ENCODE data around the gene GRM8.

GRM8 gene

DNA sequence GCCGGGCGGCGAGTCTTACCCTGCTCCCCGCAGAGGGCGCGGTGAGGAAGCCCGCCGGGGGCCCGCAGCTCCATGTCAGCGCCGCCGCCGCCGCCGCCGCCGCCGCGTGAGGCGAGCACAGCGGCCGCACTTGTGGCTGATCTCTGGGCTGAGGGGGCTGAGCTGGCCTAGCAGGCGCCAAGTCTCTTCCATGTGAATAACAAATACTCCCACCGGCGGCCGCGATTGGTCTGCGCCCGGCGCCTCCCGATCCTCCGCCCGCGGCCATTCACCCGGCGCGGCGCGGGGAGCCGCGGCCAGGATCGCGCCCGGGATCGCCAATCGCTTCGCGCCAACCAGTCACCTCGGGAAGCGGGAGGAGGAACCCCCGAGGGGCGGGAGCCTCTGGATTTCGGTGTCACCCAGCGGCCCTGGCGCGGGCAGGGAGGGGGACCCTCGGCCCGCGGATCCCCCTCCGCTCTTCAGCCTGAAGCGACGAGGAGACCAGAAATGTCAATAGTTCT, at the start of gene GRM8:
Gene GRM8, minus strand, starts transcription at position 164 of the 503 bp plus-strand sequence.
- DNase-seq, result peak; percentile 42

GRCh38 chr7:127290801-127291361, 38.1 kb upstream of the GRM8 start:
- peak; percentile 3 for DNase-seq

GRCh38 chr7:127290116-127290655, 37.4 kb upstream of the GRM8 start:
- DNase-seq, result no peak

- DNase-seq, result no peak
Measured at GRCh38 chr7:127287133-127287532, 34.4 kb upstream of the GRM8 start.

DNA sequence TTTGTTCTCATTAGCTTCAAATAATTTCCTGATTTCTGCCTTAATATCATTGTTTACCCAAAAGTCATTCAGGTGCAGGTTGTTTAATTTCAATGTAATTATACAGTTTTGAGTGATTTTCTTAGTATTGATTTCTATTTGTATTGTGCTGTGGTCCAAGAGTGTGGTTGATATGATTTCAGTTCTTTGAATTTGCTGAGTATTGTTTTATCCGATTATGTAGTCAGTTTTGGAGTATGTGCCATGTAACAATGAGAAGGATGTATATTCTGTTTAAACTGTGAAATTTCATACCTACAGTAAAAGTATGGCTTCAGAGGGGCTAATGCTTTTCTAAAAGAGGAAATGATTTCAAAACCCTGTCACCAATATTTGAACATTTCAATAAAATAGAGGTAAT, 17.4 kb upstream of the GRM8 start:
- DNase-seq, result no peak

DNA sequence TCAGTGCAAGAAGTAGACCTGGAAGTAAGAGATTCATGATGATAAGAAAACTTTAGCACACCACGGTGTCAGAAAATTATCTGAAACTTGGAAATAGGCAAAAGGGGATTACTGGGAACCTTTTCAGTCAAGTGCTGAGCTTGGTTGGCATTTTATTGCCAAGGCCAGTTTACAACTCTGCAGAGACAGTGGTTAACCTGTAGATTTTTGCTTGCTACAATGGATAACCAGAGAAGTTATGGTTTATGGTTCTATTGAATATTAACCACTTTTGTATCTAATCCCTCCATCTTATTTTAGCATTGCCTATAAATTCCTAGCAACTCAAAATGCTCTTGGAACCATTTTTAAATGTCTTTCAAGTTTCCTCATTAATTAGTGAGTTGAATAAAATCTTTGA, 13.3 kb upstream of the GRM8 start:
- no peak for DNase-seq

- DNase-seq, result no peak
Measured at GRCh38 chr7:127264219-127264618, 11.5 kb upstream of the GRM8 start.

- no peak for DNase-seq
Measured at GRCh38 chr7:127258111-127258510, 5.4 kb upstream of the GRM8 start.

DNA sequence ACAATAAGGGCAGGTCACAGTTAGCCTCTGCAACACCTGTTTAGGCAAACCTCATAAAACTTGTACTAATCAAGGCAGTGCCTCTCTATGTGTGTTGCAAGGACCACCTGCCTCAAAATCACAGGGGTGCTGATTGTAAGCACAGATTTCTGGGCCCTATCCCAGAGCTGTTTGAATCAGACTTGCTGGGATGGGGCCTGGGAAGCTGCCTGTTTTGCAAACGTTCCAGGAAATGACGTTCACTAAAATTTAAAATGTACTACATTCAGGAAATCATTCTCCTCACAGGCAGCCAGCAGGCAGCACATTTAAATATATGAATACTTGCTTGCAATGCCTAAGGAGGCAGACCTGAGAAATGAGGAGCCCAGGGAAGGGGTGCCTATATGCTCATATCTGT, 4.3 kb upstream of the GRM8 start:
- no peak for DNase-seq

- DNase-seq, result no peak
Measured at GRCh38 chr7:127256041-127256725, 3.4 kb upstream of the GRM8 start.

GRCh38 chr7:127254163-127254684, 1.5 kb upstream of the GRM8 start:
- no peak for DNase-seq

DNA sequence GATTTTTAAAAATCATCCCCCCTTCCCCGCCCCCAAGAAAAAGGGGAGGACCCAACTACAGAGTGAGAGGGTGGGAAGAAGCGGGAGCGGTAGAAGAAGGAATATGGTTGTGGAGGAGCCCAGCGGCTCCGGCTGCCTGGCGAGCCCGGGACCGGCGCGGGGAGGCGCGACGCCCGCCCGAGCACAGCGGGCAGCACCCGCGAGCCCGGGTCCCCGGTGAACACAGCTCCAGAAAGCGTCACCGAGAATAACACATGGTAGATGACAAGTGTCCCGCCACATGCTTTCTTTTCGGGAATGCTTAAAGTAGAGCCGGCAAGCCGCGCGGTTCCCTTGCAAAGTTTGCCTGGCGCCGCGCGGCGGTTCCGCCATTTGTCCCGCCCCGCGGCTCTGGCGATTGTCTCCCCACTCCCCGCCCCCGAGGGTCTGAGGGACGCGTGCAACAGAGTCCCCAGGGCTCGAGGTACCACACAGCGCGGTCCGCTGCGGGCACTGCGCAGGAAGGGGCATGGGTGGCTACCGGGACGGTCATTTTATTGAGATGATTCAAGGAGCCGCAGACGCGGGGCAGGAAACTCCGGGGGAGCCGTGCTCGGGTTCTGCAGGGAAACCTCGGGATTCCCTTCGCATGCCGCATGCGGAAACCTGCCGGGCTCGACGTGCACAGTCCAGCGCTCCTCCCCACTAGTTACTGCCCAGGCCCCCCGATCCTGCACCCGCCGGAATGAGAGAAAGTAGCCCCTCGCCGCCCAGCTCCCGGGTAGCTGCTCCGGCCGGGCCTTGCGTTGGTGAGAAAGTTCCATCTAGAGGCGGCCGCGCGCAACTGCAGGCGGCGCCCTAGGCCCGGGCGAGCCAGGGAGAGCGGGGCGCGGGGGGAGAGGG, 781 bp upstream of the GRM8 start:
- peak; percentile 46 for DNase-seq

DNA sequence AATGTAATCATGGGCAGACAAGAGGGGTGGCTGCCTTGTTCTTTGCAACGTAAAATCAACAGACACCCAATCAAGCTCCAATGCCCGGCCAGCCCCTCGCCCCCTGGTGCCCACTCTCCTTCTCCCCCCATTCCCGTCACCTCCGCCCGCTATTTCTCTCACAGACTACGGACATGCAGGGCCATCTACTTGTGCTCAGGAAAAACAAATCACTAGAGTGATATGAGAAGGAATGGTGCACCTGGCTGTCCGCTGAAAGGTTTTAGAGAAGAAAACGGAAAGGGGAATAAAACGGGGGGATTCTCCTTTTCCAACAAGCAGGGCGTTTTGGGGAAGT, 396 bp downstream of the GRM8 start:
- DNase-seq, result no peak

DNA sequence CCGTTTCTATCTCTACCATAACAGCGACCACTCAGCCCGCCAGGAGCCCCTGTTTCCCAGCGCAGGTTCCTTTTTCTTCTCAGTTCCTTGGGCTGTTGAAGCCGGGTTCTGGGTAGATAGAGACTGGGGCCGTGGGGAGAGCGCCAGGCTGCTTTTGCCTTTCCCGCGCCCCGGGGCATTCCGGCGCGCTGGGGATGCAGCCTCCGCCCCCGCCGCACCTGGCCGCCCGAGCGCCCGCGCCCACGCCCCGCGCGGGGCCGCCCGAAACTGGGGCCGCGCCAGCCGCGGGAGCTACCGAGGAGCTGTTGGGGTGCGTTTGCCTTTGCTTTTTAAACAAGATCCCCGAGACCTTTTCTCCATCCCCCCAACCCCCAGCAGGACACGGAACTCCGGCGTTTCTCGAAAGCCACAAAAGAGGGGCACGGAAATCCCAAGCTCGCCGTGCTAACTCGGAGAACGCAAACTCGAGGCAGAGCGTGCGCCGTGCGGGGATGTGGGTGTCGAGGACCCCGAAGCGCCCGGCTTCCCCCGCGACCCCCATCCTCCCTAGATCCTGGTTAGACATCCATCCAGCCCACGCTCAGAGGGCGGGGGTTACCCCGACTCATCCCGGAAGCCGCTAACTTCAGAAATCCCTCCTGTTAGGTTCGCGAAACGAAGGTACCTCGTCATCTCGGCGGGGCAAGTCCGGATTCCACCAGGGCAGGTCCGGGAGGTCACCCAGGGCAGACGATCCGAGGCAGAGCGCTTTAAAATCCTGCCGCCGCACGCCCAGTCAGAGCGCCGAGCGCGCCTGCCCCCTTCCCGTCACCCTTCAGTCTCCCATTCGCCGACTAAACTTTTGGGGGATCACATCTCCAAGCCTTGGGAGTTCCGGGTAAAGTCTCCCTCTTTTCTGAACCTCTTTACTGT, 1.0 kb downstream of the GRM8 start:
- no peak for DNase-seq

DNA sequence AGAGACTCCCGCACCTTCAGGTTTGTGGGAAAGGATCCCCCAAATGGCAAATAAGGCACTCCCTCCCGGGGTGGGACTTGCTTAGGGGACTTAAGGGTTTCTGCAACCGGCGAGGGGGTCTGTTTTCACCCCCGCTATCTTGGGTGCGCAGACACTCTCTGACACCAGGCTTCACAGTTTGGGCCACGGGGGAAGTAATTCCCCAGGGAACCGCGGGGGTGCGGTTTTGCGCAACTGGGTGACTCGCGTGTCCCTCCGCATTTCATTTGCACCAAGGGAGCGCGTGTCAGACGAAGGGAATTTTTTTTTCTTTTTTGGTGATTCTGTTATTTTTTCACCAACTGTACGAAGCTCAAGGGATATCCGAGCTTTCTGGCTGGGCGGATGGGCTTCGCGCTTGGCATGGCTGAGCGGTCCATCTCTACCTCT, 1.7 kb downstream of the GRM8 start:
- DNase-seq, result no peak

DNA sequence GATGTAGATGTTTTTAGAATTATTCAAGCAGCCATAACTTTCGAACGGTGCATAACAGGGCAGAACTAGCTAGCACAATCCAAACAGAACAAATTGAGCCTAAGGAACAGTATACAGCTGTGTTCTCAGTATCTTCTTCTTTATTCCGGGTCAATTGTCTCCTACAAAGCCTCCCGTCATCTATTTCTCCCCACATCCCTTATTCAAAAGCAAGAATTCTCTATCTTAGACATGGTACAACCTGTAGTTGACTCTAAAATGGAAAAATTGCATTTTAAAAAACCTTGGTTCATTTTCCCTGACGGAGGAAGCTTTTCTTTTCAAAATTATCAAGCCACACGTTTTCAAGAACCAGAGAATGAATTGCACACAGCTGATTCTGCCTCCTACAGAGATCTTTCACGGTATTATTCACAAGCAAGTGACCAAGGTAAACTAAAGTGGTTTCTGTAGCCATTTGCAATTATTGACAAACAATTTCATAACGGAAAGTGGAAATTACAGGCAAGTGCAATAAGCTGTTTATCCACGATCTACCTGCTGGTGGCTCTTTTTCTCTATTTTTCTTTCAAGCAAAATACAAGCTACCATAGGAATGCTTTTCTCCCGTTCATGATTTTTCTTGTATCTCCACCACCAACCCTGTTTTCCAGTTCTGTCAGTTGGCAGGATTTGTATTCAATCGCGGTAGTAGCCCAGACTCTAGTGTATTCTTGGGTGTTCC, 2.3 kb downstream of the GRM8 start:
- no peak for DNase-seq

DNA sequence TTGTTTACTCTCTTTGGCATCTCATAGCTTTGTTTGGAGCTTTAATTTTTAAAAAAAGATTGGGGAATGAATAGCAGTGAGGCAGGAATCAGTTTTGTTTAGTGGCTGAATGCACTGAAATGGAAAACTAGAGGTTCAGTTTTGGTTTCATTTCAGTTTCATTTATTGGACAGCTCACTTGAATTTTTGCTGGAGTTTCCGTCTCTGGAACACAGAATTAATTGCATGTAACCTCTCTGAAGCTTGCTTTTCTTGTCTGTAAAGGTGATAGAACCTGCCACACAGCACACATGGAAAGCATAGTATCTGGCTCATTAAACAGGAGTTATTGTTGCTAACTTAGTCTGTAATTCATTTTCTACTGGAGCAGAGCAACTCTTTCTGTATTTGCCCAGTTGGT, 7.1 kb downstream of the GRM8 start:
- no peak for DNase-seq

DNA sequence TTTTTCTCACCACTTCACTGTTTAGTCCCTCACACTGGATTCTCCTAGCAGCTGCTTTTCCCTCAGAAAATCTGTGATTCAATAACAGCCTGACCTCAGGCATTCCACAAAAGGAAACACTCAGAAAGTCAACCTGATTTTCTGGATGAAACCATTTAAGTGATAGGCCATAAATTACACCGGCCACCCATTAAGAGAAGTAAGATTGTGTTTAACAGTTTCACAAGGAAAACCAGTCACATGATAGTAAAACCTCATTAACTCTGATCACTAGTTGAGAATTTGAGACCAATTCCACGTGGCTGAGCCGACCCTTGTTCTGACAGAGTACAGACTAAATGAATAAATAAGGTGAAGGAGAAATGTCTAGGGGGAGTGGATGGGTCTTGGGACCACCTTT, 7.7 kb downstream of the GRM8 start:
- no peak for DNase-seq

- DNase-seq, result no peak
Measured at GRCh38 chr7:127239814-127240213, 12.9 kb downstream of the GRM8 start.

DNA sequence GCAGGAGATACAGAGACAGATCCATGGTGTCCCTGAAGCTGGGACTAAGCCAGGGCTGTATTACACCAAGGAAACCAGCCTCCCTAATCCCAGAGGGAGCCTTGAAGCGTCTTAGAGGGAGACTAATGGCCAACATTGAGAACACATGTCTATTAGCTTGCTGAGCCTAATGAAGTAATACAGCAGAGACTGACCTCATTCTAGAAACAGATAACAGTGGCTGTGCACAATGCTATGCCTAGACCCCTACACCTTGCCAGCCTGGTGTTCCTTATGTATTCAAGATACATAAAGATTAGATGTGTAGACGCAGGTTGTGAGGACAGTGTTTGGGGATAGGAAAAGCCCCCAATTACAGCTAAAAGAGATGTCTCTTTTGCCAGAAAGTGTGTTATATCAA, 19.1 kb downstream of the GRM8 start:
- no peak for DNase-seq

DNA sequence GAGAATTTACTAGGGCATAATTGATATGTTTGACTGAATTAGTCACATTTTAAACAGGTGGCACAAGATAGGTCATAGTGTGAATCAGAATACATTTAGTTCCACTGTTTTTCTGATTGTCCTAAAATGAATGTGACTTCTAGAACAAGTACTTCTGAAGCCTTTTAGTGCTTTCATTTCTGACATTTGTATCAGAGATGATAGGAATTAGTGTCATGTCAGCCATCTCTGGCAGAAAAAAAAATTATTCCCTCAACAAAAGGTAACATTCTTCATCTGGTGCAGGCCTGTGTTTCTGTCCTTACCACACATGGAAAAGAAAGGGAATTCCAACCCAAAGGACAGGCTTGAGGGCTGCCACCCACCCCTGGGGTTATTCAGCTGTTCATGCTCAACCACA, 21.3 kb downstream of the GRM8 start:
- no peak for DNase-seq

Measured in EL (cell line).